Ovary (tissue), 9 donors: ENCODE results near the gene NUP93. TPM values are rescaled to one million over a fixed set of nuclear protein-coding genes. Genes with fewer than 3 reads are reported as not detected.

Experiments
- DNase-seq, 5 donors: peaks; one replicate each; pipeline ENCODE4 v3.0.0-alpha.2; 2019 to 2020
- H3K27ac ChIP-seq, 2 donors: fragments of 200-600 bp; one replicate each; pipeline versions ENCODE4 v1.5.1 to v1.8.0; 2019 to 2022
- H3K27me3 ChIP-seq: fragments of 200-600 bp; one replicate; pipeline ENCODE4 v1.8.0; 2022
- H3K36me3 ChIP-seq: fragments of 200-600 bp; sonication (generic); one replicate; pipeline ENCODE4 v1.5.1; 2019
- H3K4me1 ChIP-seq: one replicate; pipeline ENCODE4 v1.8.1; 2013; ENCODE audit warnings: mild to moderate bottlenecking, moderate library complexity; ENCODE audit not compliant: insufficient read depth
- H3K4me3 ChIP-seq: fragments of 200-600 bp; sonication (generic); one replicate; pipeline ENCODE4 v1.5.1; 2017
- H3K9me3 ChIP-seq, 2 donors: fragments of 200-600 bp in 1 of 2; sonication (generic) in 1 of 2; one replicate each; pipeline versions ENCODE4 v1.5.1 to v1.8.1; 2013 to 2019; ENCODE audit warnings: mild to moderate bottlenecking in 1 of 2, moderate library complexity in 1 of 2
- EP300 ChIP-seq: sonication (generic); formaldehyde crosslinking; IDR thresholded peaks from one replicate; pipeline ENCODE4 v1.6.1; 2017; ENCODE audit warnings: antibody characterized with exemption
- POLR2A ChIP-seq: fragments of 450-650 bp; IDR thresholded peaks from one replicate; pipeline ENCODE4 v1.6.1; 2017; ENCODE audit warnings: antibody characterized with exemption, mild to moderate bottlenecking, moderate library complexity
- WGBS, 3 donors: extraction: QIAGEN DNeasy Blood & Tissue Kit in 1 of 3; methylation state at CpG; one replicate each; pipeline versions ENCODE4 v1.1.5 to v1.1.7; 2013 to 2017; 5-methylcytosine and 5-hydroxymethylcytosine counted together
- intact Hi-C, 4 donors: fragments of 100-400 bp; cut with DNase I; formaldehyde crosslinking; loops; one replicate each; pipeline versions ENCODE4 v1.11.0 to v1.15.1; 2022 to 2023
- polyA plus RNA-seq, 2 donors: library from polyadenylated mRNA; stranded (reverse); fragments of 200-250 nt in 1 of 2; fragments of 350-450 nt in 1 of 2; fragmentation: Illumina TruSeq in 1 of 2; extraction: RNeasy Lipid Tissue Mini Kit (QIAGEN cat#74804) in 1 of 2; gene quantifications; one replicate each; pipeline ENCODE4 v1.2.3, GENCODE V29; 2013 to 2014
- total RNA-seq, 7 donors: library from RNA; depleted of rRNA in 2 of 7; stranded (reverse); fragments of >200 nt in 2 of 7; fragmentation: NEBNext Ultra II Directional in 3 of 7; extraction: Animal tissue kit (Norgen Biotek cat#: 25700) in 3 of 7; gene quantifications; one replicate each; pipeline versions ENCODE4 v1.1.0 to v1.2.4, GENCODE V29; 2016 to 2023
- TF ChIP-seq, protein P1 (sequence below), 3 donors: fragments of 450-650 bp in 2 of 3; fragments of 200-600 bp in 1 of 3; IDR thresholded peaks; one replicate each; pipeline versions ENCODE4 v1.5.1 to v1.8.0; 2016 to 2022; ENCODE audit warnings: antibody characterized with exemption in 3 of 3, mild to moderate bottlenecking in 1 of 3
- donor health status: DM: no; HTN: no; CAD: no; lungs with moderate emphysema.
- donor health status: DM: no; HTN: no; CAD: no.
- donor health status: Bipolar disorder and iron deficiency.
- donor health status: DM: yes; HTN: yes; CAD: no.
- donor health status: DM: no; HTN: no; CAD: no.
- donor health status: DM: yes; HTN: yes; CAD: no.

The NUP93 gene
- total and polyA plus RNA-seq, 9 donors, result 24.1 to 53.9 (median 42.7) TPM

DNA sequence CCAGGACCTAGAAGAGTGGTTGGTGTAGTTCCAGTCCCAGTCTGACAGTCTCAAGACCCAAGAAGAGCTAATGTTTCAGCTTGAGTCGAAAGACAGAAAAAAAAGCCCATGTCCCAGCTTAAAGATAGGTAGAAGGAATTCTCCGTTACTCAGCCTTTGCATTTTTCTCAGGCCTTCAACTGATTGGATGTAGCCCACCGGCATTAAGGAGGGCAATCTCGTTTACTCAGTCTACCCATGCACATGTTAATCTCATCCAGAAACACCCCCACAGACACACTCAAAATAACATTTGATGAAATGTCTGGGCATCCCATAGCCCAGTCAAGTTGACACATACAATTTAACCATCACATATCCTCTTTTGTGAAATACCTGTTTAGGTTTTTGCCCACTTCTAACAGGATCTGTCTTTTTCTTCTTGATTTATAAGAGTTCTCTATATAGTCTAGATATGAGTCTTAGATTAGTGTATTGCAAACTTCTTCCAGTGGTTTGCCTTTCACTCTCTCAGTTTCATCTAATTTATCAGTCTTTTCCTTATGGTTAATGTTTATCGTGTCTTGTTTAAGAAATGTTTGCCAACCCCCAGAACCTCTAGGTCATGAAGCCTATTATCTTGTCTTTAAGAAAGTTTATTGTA lies 7.6 kb upstream of the NUP93 start:
- DNase-seq, result no peak
- TF ChIP-seq POLR2A (no peak), EP300 (no peak)
- TF ChIP-seq, protein P1, sequence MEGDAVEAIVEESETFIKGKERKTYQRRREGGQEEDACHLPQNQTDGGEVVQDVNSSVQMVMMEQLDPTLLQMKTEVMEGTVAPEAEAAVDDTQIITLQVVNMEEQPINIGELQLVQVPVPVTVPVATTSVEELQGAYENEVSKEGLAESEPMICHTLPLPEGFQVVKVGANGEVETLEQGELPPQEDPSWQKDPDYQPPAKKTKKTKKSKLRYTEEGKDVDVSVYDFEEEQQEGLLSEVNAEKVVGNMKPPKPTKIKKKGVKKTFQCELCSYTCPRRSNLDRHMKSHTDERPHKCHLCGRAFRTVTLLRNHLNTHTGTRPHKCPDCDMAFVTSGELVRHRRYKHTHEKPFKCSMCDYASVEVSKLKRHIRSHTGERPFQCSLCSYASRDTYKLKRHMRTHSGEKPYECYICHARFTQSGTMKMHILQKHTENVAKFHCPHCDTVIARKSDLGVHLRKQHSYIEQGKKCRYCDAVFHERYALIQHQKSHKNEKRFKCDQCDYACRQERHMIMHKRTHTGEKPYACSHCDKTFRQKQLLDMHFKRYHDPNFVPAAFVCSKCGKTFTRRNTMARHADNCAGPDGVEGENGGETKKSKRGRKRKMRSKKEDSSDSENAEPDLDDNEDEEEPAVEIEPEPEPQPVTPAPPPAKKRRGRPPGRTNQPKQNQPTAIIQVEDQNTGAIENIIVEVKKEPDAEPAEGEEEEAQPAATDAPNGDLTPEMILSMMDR (IDR thresholded peaks at IDR 0.05), result no peak
- Histone ChIP-seq H3K4me3 (no peak overlapping the region), H3K27me3 (no peaks in the 10 kb centered on the region), H3K4me1 (no peaks in the 10 kb centered on the region), H3K27ac (no peak overlapping the region), H3K9me3 (no peaks in the 10 kb centered on the region), H3K36me3 (no peaks in the 10 kb centered on the region)
- 66 to 73% (median 71%) methylated on average over 5 of the region's 5 CpGs for WGBS, 3 donors
- intact Hi-C loops, result no loop called here

DNA sequence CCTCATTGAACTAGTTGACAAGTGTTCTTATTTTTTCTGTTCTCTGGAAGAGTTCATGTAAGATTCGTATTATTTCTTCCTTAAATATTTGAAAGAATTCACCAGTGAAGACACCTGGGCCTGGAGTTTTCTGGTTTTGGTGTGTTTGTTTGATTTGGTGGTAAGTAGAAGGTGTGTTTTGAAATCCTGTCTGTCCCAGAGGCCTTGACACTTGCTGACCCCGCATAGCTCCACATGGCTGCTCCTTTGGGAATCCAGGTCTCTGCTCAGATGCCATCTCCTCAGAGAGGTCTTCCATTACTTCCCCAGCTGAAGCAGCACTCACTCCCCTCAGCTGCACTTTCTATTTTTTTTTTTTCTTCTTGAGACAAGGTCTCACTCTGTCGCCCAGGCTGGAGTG lies 5.7 kb upstream of the NUP93 start:
- H3K4me1 ChIP-seq, result peaks cover 10% of the 10 kb centered on the region
- intact Hi-C loops, result no loop called here

DNA sequence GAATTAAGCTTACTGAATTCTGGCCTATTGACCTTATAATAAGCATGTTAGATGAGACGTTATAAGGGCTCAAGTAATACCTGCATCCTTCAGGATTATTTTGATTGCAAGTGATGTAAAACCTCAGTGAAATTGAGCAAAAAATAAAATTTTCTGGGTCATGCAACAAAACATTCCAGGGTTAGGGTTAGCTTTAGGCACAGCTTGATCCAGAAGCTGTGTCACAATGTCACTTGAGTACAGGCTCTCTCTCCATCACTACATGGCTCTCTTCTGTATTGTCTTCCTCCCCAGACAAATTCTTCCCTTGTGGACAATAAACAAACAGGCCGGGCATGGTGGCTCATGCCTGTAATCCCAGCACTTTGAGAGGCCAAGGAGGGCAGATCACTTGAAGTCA lies 3.6 kb upstream of the NUP93 start:
- Histone ChIP-seq H3K27ac (no peak overlapping the region), H3K27me3 (no peaks in the 10 kb centered on the region), H3K9me3 (no peaks in the 10 kb centered on the region), H3K4me3 (no peak overlapping the region), H3K4me1 (peaks cover 12% of the 10 kb centered on the region), H3K36me3 (no peaks in the 10 kb centered on the region)
- intact Hi-C loops, result no loop called here
- TF ChIP-seq POLR2A, result no peak
- TF ChIP-seq, protein P1 (IDR thresholded peaks at IDR 0.05), result no peak
- TF ChIP-seq EP300, result no peak
- no peak for DNase-seq
- WGBS, 3 donors, result 83 to 86% (median 84%) methylated on average over 2 of the region's 2 CpGs

More for the DNA sequence above, 5.7 kb upstream of the NUP93 start:
- H3K9me3 ChIP-seq, result no peaks in the 10 kb centered on the region
- no peak overlapping the region for H3K27ac ChIP-seq
- no peak for DNase-seq
- WGBS, 3 donors, result 84 to 92% (median 90%) methylated on average over 3 of the region's 3 CpGs
- TF ChIP-seq POLR2A (no peak), EP300 (no peak)
- TF ChIP-seq, protein P1 (IDR thresholded peaks at IDR 0.05), result no peak
- H3K4me3 ChIP-seq, result no peak overlapping the region
- H3K36me3 ChIP-seq, result no peaks in the 10 kb centered on the region
- H3K27me3 ChIP-seq, result no peaks in the 10 kb centered on the region

DNA sequence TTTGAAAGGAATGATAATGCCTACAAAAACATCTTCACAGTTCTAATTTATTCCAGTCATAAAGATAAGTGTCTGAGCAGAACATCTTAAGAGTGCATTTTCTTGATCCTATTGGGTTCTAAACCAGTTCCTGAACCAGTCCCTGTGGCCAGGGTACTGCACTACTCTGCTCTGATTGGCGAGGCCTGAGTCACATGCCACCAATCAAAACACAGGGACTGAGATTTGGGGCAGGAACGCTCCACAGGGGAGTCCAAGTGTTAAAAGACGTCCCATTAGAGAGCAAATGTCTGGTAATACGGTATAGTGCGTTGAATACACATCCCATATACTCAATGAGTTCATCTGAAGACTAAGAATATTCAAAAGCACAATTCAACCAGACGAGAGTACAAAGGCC lies 3.0 kb upstream of the NUP93 start:
- Histone ChIP-seq H3K27ac (no peak overlapping the region), H3K27me3 (no peaks in the 10 kb centered on the region), H3K36me3 (no peaks in the 10 kb centered on the region), H3K4me1 (peaks cover 12% of the 10 kb centered on the region), H3K9me3 (no peaks in the 10 kb centered on the region), H3K4me3 (no peak overlapping the region)
- DNase-seq, result no peak
- intact Hi-C loops, result no loop called here
- WGBS, 3 donors, result 92 to 93% (median 93%) methylated on average over 6 of the region's 6 CpGs
- no peak for TF ChIP-seq EP300
- TF ChIP-seq, protein P1 (IDR thresholded peaks at IDR 0.05), result no peak
- no peak for TF ChIP-seq POLR2A
